Lower leg skin (tissue), 3 donors: ENCODE measurements around the gene PRIM2.
"Not testable (repeated sequence)": the region's sequence is repeated elsewhere in the genome, so short reads cannot be mapped to it uniquely, and the experiment has no call there.

Source experiments
- POLR2A ChIP-seq, 2 donors: fragments of 450-650 bp; IDR thresholded peaks; one replicate each; pipeline ENCODE4 v1.6.1; 2016 to 2017; ENCODE audit warnings: antibody characterized with exemption in 2 of 2, mild to moderate bottlenecking in 1 of 2, moderate library complexity in 1 of 2
- TF ChIP-seq, protein P1 (sequence below), 3 donors: fragments of 450-650 bp; IDR thresholded peaks; one replicate each; pipeline ENCODE4 v1.5.1; 2016; ENCODE audit warnings: antibody characterized with exemption in 3 of 3, mild to moderate bottlenecking in 3 of 3, moderate library complexity in 2 of 3

DNA sequence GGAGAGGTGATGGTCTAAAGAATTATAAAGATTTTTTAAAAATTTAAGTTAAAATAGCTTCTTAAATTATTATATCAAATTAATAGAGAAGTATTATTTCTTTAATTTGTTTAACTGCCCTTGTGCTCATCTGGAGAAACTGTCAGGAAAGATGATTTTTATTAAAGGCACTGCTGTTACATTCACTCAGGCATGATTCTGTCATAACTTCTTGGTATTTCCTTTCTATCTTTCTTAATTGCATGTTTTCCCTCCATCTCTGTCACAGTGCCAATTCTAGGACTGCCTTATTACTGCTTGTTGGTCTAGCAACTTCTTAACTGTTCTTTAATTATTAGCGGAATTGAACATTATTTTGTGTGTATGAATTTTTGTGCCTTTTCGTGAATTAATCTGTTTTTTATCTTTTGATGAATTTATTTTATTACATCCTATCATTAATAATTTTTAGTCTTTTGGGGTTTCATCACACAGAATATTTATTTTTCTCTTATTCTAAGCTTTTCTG is 47.7 kb downstream of the PRIM2 start:
- TF ChIP-seq, protein P1, sequence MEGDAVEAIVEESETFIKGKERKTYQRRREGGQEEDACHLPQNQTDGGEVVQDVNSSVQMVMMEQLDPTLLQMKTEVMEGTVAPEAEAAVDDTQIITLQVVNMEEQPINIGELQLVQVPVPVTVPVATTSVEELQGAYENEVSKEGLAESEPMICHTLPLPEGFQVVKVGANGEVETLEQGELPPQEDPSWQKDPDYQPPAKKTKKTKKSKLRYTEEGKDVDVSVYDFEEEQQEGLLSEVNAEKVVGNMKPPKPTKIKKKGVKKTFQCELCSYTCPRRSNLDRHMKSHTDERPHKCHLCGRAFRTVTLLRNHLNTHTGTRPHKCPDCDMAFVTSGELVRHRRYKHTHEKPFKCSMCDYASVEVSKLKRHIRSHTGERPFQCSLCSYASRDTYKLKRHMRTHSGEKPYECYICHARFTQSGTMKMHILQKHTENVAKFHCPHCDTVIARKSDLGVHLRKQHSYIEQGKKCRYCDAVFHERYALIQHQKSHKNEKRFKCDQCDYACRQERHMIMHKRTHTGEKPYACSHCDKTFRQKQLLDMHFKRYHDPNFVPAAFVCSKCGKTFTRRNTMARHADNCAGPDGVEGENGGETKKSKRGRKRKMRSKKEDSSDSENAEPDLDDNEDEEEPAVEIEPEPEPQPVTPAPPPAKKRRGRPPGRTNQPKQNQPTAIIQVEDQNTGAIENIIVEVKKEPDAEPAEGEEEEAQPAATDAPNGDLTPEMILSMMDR (IDR thresholded peaks at IDR 0.05): not testable (repeated sequence)
- not testable (repeated sequence) for TF ChIP-seq POLR2A (IDR thresholded peaks at IDR 0.05)
